IgD-negative memory B cell (primary cell): ENCODE measurements around the gene RCE1. TPM values are rescaled to one million over a fixed set of nuclear protein-coding genes. Genes with fewer than 3 reads are reported as not detected.

Source experiments
- H3K27ac Mint-ChIP-seq, 3 donors: one replicate each; pipeline ENCODE4 v1.8.0; 2020 to 2022; ENCODE audit warnings: mild to moderate bottlenecking in 3 of 3, mixed read lengths in 3 of 3, moderate library complexity in 1 of 3
- H3K27me3 Mint-ChIP-seq: one replicate; pipeline ENCODE4 v1.8.0; 2021; ENCODE audit warnings: mixed read lengths
- H3K36me3 Mint-ChIP-seq: one replicate; pipeline ENCODE4 v1.8.0; 2020; ENCODE audit warnings: mild to moderate bottlenecking, mixed read lengths
- H3K4me1 Mint-ChIP-seq, 3 donors: one replicate each; pipeline ENCODE4 v1.8.0; 2020 to 2022; ENCODE audit warnings: mixed read lengths in 3 of 3, mild to moderate bottlenecking in 1 of 3
- H3K4me3 Mint-ChIP-seq, 4 donors: one replicate each; pipeline ENCODE4 v1.8.0; 2020 to 2022; ENCODE audit warnings: mild to moderate bottlenecking in 4 of 4, mixed read lengths in 4 of 4, moderate library complexity in 3 of 4
- H3K9me3 Mint-ChIP-seq, 3 donors: one replicate each; pipeline ENCODE4 v1.8.0; 2020 to 2021; ENCODE audit warnings: mixed read lengths in 3 of 3, mild to moderate bottlenecking in 1 of 3
- polyA plus RNA-seq: library from polyadenylated mRNA; unstranded; fragments of 300-500 nt; fragmentation: Illumina TruSeq; gene quantifications from one replicate; pipeline ENCODE4 v1.2.3, GENCODE V29; 2021

RCE1 gene
- polyA plus RNA-seq, 1 donor from 2014 or later, result 24.9 TPM

DNA sequence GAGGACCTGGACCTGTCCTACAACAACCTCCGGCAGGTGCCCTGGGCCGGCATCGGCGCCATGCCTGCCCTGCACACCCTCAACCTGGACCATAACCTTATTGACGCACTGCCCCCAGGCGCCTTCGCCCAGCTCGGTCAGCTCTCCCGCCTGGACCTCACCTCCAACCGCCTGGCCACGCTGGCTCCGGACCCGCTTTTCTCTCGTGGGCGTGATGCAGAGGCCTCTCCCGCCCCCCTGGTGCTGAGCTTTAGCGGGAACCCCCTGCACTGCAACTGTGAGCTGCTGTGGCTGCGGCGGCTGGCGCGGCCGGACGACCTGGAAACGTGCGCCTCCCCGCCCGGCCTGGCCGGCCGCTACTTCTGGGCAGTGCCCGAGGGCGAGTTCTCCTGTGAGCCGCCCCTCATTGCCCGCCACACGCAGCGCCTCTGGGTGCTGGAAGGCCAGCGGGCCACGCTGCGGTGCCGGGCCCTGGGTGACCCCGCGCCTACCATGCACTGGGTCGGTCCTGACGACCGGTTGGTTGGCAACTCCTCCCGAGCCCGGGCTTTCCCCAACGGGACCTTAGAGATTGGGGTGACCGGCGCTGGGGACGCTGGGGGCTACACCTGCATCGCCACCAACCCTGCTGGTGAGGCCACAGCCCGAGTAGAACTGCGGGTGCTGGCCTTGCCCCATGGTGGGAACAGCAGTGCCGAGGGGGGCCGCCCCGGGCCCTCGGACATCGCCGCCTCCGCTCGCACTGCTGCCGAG lies 15.1 kb downstream of the RCE1 start:
- H3K9me3 Mint-ChIP-seq, result no peaks in the 10 kb centered on the region
- H3K27me3 Mint-ChIP-seq, result no peaks in the 10 kb centered on the region
- peak overlapping the region in 3 of 4 donors; percentile 52 to 82 (median 79) for H3K4me3 Mint-ChIP-seq
- no peaks in the 10 kb centered on the region for H3K36me3 Mint-ChIP-seq
- peaks cover 0 to 9% (median 5%) of the 10 kb centered on the region in 3 donors for H3K4me1 Mint-ChIP-seq
- H3K27ac Mint-ChIP-seq, result peak overlapping the region in 1 of 3 donors; percentile 71

DNA sequence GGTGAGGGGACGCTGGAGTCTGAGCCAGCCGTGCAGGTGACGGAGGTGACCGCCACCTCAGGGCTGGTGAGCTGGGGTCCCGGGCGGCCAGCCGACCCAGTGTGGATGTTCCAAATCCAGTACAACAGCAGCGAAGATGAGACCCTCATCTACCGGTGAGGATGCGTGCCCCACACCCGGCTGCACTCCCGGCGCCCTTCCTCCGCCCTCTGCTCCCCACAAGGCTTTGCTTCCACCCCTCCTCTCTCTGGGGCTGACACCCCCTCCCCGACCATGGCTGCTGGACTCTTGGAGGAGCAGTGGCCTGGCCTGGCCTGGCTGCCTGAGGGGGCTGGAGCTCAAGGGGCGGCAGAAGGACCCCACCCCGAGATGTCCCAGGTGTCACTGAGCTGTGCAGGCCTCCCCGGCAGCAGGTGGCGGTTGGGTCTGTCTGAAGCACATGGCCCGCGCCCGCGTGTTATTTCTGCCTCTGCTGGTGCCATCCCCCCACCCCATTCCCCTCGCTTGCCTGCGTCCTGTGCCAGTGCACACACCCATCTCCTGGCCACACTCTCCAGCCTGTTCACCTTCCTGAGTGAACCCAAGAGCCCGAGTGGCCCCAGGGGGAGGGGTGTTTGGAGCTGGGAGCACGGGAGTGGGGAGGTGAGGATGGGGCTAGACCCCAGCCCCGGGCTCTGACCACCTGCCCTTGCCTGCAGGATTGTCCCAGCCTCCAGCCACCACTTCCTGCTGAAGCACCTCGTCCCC lies 15.9 kb downstream of the RCE1 start:
- Mint-ChIP-seq H3K9me3 (no peaks in the 10 kb centered on the region), H3K4me1 (peaks cover 0 to 9% (median 5%) of the 10 kb centered on the region in 3 donors), H3K27ac (no peak overlapping the region), H3K27me3 (no peaks in the 10 kb centered on the region), H3K4me3 (no peak overlapping the region), H3K36me3 (no peaks in the 10 kb centered on the region)

DNA sequence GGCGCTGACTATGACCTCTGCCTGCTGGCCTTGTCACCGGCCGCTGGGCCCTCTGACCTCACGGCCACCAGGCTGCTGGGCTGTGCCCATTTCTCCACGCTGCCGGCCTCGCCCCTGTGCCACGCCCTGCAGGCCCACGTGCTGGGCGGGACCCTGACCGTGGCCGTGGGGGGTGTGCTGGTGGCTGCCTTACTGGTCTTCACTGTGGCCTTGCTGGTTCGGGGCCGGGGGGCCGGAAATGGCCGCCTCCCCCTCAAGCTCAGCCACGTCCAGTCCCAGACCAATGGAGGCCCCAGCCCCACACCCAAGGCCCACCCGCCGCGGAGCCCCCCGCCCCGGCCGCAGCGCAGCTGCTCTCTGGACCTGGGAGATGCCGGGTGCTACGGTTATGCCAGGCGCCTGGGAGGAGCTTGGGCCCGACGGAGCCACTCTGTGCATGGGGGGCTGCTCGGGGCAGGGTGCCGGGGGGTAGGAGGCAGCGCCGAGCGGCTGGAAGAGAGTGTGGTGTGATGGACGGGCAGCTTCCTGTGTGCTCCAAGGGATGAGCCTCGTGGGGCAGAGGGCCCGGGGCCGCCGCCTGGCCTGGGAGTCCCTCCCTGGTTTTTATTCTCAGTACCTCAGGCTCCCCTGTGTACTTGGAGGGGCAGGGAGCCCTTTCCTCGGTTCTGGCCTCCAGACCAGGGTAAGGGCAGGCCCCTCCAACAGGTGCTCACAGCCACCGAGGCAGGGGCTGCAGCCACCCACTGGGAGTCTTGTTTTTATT lies 16.6 kb downstream of the RCE1 start:
- Mint-ChIP-seq H3K27me3 (no peaks in the 10 kb centered on the region), H3K36me3 (no peaks in the 10 kb centered on the region), H3K4me3 (peak overlapping the region in 1 of 4 donors; percentile 26), H3K9me3 (no peaks in the 10 kb centered on the region), H3K27ac (no peak overlapping the region), H3K4me1 (peaks cover 3 to 10% (median 9%) of the 10 kb centered on the region in 3 donors)

GRCh38 chr11:66860449-66860831 lies 17.2 kb downstream of the RCE1 start:
- H3K27ac Mint-ChIP-seq, result no peak overlapping the region
- H3K27me3 Mint-ChIP-seq, result no peaks in the 10 kb centered on the region
- H3K4me3 Mint-ChIP-seq, result peak overlapping the region in 1 of 4 donors; percentile 26
- no peaks in the 10 kb centered on the region for H3K9me3 Mint-ChIP-seq
- H3K36me3 Mint-ChIP-seq, result no peaks in the 10 kb centered on the region
- peaks cover 5 to 9% (median 7%) of the 10 kb centered on the region in 3 donors for H3K4me1 Mint-ChIP-seq

- Mint-ChIP-seq H3K4me1 (peaks cover 0 to 7% (median 5%) of the 10 kb centered on the region in 3 donors), H3K9me3 (no peaks in the 10 kb centered on the region), H3K27me3 (no peaks in the 10 kb centered on the region), H3K27ac (no peak overlapping the region), H3K4me3 (no peak overlapping the region), H3K36me3 (no peaks in the 10 kb centered on the region)
These were observed 18.0 kb downstream of the RCE1 start for GRCh38 chr11:66861038-66861773.

DNA sequence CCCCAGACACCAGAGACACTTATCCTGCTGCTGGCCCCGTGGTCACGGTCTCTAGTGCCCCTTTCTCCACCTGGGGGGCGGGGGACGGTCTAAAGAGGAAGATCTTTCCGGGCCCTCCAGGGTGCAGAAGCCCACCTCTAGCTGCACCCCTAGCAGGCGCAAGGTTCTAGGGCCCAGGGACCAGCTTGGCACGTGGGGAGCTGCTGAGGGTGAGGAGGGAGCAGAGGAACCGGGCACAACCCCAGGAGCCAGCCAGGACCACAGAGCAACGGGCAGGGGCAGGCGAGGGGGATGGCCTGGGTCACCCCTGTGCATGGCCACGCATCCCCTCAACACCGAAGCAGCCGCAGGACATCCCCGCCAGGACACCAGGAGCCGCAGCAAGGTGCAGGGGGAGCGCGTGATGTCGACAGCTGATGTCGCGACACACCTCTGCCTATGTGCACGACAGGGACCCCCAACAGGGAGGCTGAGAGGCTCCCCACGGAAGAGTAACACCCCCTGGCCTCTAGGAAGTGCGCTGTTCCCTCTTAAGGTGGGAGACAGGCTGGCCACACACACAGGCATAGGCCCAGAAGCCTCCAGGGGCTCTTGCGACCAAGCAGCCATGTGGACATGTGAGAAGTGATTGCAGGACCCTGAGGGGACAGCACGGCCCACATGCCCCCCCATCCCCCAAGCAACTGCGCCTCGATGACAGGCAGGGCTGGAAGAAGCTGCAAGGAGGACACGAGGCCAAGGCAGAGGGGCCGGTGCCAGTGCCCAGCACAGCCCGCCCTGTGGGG lies 18.7 kb downstream of the RCE1 start:
- Mint-ChIP-seq H3K4me3 (no peak overlapping the region), H3K27ac (no peak overlapping the region), H3K36me3 (no peaks in the 10 kb centered on the region), H3K9me3 (no peaks in the 10 kb centered on the region), H3K4me1 (peaks cover 0 to 7% (median 5%) of the 10 kb centered on the region in 3 donors), H3K27me3 (no peaks in the 10 kb centered on the region)

GRCh38 chr11:66862559-66863037 lies 19.4 kb downstream of the RCE1 start:
- H3K36me3 Mint-ChIP-seq, result no peaks in the 10 kb centered on the region

DNA sequence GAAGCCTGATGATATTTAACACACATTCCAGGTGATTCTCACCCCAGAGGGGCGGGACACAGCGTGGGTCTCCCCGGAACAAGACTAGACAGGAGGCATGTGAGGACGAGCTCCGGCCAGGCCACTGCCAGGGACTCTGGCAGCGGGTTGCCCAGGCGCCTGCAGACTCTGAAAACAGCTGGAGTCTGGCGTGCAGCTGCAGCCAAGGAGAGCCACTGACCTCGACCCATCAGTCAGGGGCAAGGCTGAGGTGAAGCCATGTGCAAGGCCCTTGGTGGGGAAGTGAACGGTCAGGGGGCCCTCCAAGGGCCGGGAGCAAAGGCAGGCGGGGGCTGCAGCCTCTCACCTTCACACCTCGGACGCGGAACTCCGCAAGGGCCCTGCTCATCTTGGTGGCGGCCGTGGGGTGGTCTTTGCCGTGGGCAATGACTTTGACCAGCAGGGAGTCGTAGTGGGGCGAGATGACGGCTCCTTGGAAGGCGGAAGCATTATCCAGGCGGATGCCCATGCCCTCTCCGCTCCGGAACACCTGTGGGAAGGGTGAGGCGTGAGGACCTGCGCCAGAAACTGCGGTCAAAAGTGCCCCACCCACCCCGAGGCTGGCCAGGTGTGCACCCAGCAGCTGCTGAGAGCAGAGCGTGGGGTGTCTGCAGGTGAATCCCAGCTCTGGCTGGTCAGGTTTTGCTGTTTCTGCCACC lies 20.3 kb downstream of the RCE1 start:
- Mint-ChIP-seq H3K27me3 (no peaks in the 10 kb centered on the region), H3K36me3 (no peaks in the 10 kb centered on the region), H3K9me3 (no peaks in the 10 kb centered on the region), H3K4me1 (peaks cover 3 to 11% (median 10%) of the 10 kb centered on the region in 3 donors), H3K27ac (no peak overlapping the region), H3K4me3 (no peak overlapping the region)

More at GRCh38 chr11:66862559-66863037, 19.4 kb downstream of the RCE1 start:
- H3K27ac Mint-ChIP-seq, result no peak overlapping the region
- no peaks in the 10 kb centered on the region for H3K27me3 Mint-ChIP-seq
- H3K4me3 Mint-ChIP-seq, result peak overlapping the region in 1 of 4 donors; percentile 43
- peaks cover 0 to 7% (median 5%) of the 10 kb centered on the region in 3 donors for H3K4me1 Mint-ChIP-seq
- no peaks in the 10 kb centered on the region for H3K9me3 Mint-ChIP-seq

DNA sequence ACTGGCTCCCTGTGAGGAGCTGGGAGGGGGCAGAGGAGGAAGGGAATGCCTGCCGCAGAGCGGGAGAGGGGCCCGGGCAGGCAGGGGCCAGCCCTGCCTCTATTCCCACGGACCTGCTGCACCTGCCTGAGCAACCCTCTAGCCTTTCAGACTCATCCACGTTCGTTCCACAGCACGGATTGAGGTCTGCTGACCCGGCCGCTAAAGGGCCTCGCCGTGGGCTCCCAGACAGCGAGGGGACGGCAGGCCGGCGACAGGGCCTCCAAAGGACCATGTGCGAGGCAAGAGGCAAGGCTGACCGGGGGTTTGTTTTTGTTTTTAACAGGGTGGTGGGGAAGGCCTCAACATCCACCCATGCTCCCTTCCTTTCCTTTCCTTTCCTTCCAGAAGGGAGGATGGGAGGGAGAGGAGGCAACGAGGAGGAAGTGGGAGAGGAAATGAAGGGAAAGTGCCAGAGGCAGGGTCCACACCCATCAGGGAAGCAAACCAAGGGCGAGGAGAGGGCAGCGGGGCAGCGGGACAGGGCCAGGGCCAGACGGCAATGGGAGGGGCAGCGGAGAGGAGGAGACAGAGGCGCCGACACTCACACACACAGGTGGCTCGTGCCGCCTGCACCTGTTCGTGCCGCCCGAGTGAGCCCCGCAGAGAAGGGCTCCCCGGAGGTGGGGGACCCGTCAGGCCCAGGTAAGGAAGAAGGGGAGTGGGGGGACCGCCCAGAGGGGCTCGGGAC lies 21.1 kb downstream of the RCE1 start:
- peaks cover 6 to 17% (median 14%) of the 10 kb centered on the region in 3 donors for H3K4me1 Mint-ChIP-seq
- H3K9me3 Mint-ChIP-seq, result no peaks in the 10 kb centered on the region
- H3K36me3 Mint-ChIP-seq, result no peaks in the 10 kb centered on the region
- H3K27me3 Mint-ChIP-seq, result no peaks in the 10 kb centered on the region
- H3K27ac Mint-ChIP-seq, result peak overlapping the region in 1 of 3 donors; percentile 69
- peak overlapping the region in 1 of 4 donors; percentile 15 for H3K4me3 Mint-ChIP-seq

DNA sequence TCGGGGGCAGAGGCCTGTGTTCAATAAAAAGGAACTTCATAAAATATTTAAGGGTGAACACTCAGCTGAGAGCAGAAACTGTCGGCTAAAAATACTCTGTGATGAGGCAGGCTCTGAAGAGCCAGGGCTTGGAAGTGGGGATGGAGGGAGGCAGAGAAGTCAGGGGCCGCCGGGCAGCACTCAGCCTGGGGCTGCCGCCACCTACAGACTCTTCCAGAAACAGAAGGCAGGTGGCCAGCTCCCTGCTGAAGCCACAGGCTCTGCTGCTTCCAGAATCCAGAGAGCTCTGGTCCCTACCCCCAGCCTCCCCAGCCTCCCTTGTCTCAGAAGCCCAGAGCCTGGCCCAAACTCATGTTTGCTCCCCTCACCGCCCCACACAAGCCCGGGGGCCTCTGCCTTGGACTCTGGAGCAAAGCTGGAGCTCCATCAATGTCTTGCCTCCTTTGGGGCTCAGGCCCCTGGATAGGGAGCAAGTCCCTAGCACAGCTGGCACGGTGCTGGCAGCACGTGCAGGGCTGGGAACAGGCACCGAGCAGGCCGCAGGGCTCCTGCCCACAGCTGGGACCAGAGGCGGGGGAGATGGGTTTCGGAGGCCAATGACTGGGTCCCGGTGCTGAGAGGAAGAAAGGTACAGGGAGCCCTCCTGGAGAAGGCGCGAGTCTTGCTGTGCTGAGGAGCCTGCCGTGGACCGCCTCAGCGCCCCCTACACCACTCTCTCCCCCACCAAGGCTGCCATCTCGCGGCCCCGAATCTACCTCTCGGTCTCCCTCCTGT lies 21.9 kb downstream of the RCE1 start:
- peak overlapping the region in 2 of 3 donors; percentile 59 to 69 for H3K27ac Mint-ChIP-seq
- no peaks in the 10 kb centered on the region for H3K27me3 Mint-ChIP-seq
- no peaks in the 10 kb centered on the region for H3K36me3 Mint-ChIP-seq
- peaks cover 6 to 17% (median 14%) of the 10 kb centered on the region in 3 donors for H3K4me1 Mint-ChIP-seq
- H3K9me3 Mint-ChIP-seq, result no peaks in the 10 kb centered on the region
- peak overlapping the region in 1 of 4 donors; percentile 15 for H3K4me3 Mint-ChIP-seq

- Mint-ChIP-seq H3K27ac (no peak overlapping the region), H3K9me3 (no peaks in the 10 kb centered on the region), H3K4me3 (no peak overlapping the region), H3K36me3 (no peaks in the 10 kb centered on the region), H3K27me3 (no peaks in the 10 kb centered on the region), H3K4me1 (peaks cover 6 to 17% (median 14%) of the 10 kb centered on the region in 3 donors)
These were observed 22.8 kb downstream of the RCE1 start for GRCh38 chr11:66866007-66866406.

- no peak overlapping the region for H3K4me3 Mint-ChIP-seq
- no peak overlapping the region for H3K27ac Mint-ChIP-seq
- peaks cover 6 to 17% (median 14%) of the 10 kb centered on the region in 3 donors for H3K4me1 Mint-ChIP-seq
- no peaks in the 10 kb centered on the region for H3K9me3 Mint-ChIP-seq
- no peaks in the 10 kb centered on the region for H3K36me3 Mint-ChIP-seq
- no peaks in the 10 kb centered on the region for H3K27me3 Mint-ChIP-seq
These were observed 23.3 kb downstream of the RCE1 start for GRCh38 chr11:66866511-66866986.
